ENCODE results near the gene STMN1. TPM values are rescaled to one million over a fixed set of nuclear protein-coding genes. Genes with fewer than 3 reads are reported as not detected.

The STMN1 gene
- polyA plus RNA-seq, 1 donor (not counting 4 experiments of a cell fraction or from before 2014, with no cell fraction given) = 82.8 TPM

- no peaks in the 10 kb centered on the region for H4K20me1 ChIP-seq (ENCODE audit: control insufficient read depth, extremely low read depth, insufficient read depth, low read length)
- TF ChIP-seq CTCF (optimal IDR thresholded peaks at IDR 0.05 in 1 of 3, IDR thresholded peaks at IDR 0.05 in 1 of 3, conservative IDR thresholded peaks at IDR 0.05 in 1 of 3; ENCODE audit: extremely low read depth in 1 of 3, insufficient read depth in 2 of 3, low read length in 3 of 3) (no peak), EZH2 (IDR thresholded peaks at IDR 0.05; ENCODE audit: low read length) (no peak)
- no peak overlapping the region for H3K4me2 ChIP-seq (ENCODE audit: control insufficient read depth, extremely low read depth, insufficient read depth, low read depth, low read length)
- no peaks in the 10 kb centered on the region for H3K27me3 ChIP-seq (ENCODE audit: control insufficient read depth, extremely low read depth, insufficient read depth, low read length)
- no peaks in the 10 kb centered on the region for H3K4me1 ChIP-seq (ENCODE audit: control insufficient read depth, extremely low read depth, insufficient read depth, low read length)
- H3K27ac ChIP-seq (ENCODE audit: control insufficient read depth, insufficient read depth, low read length) = no peak overlapping the region
- H3K36me3 ChIP-seq (ENCODE audit: control insufficient read depth in 2 of 2, extremely low read depth in 1 of 2, insufficient read depth in 2 of 2, low read length in 2 of 2) = no peaks in the 10 kb centered on the region
- no peak for FAIRE-seq
- H3K4me3 ChIP-seq (ENCODE audit: control insufficient read depth in 2 of 3, extremely low read depth in 1 of 3, insufficient read depth in 2 of 3, low read depth in 1 of 3, low read length in 3 of 3) = no peak overlapping the region
- no peak overlapping the region for H2AFZ ChIP-seq (ENCODE audit: control insufficient read depth, low read length)
- no peaks in the 10 kb centered on the region for H3K79me2 ChIP-seq (ENCODE audit: control insufficient read depth, insufficient read depth, low read length)
- dilution Hi-C loops (cut with MboI; ENCODE audit: extremely low pct_ligation_motif_present, low sequenced_read_pairs) = no loop called here
- DNase-seq (ENCODE audit: low read depth, low spot score) = no peak
- no peaks in the 10 kb centered on the region for H3K9me1 ChIP-seq (ENCODE audit: control insufficient read depth, extremely low read depth, insufficient read depth, low read length)
- no peak overlapping the region for H3K9ac ChIP-seq (ENCODE audit: control insufficient read depth, extremely low read depth, insufficient read depth, low read length)
- H3K9me3 ChIP-seq (ENCODE audit: control insufficient read depth, low read depth, low read length) = no peaks in the 10 kb centered on the region
These were observed 48.2 kb upstream of the STMN1 start for GRCh38 chr1:25954282-25954938.

- DNase-seq (ENCODE audit: low read depth, low spot score) (no peak), FAIRE-seq (no peak)
- no peaks in the 10 kb centered on the region for H3K9me3 ChIP-seq (ENCODE audit: control insufficient read depth, low read depth, low read length)
- no peaks in the 10 kb centered on the region for H4K20me1 ChIP-seq (ENCODE audit: control insufficient read depth, extremely low read depth, insufficient read depth, low read length)
- no peak overlapping the region for H3K27ac ChIP-seq (ENCODE audit: control insufficient read depth, insufficient read depth, low read length)
- no peaks in the 10 kb centered on the region for H3K27me3 ChIP-seq (ENCODE audit: control insufficient read depth, extremely low read depth, insufficient read depth, low read length)
- dilution Hi-C loops (cut with MboI; ENCODE audit: extremely low pct_ligation_motif_present, low sequenced_read_pairs) = no loop called here
- no peaks in the 10 kb centered on the region for H3K9me1 ChIP-seq (ENCODE audit: control insufficient read depth, extremely low read depth, insufficient read depth, low read length)
- H3K4me2 ChIP-seq (ENCODE audit: control insufficient read depth, extremely low read depth, insufficient read depth, low read depth, low read length) = no peak overlapping the region
- no peaks in the 10 kb centered on the region for H3K79me2 ChIP-seq (ENCODE audit: control insufficient read depth, insufficient read depth, low read length)
- H3K4me3 ChIP-seq (ENCODE audit: control insufficient read depth in 2 of 3, extremely low read depth in 1 of 3, insufficient read depth in 2 of 3, low read depth in 1 of 3, low read length in 3 of 3) = no peak overlapping the region
- no peak overlapping the region for H3K9ac ChIP-seq (ENCODE audit: control insufficient read depth, extremely low read depth, insufficient read depth, low read length)
- H3K4me1 ChIP-seq (ENCODE audit: control insufficient read depth, extremely low read depth, insufficient read depth, low read length) = no peaks in the 10 kb centered on the region
- TF ChIP-seq EZH2 (IDR thresholded peaks at IDR 0.05; ENCODE audit: low read length) = no peak
- TF ChIP-seq CTCF (optimal IDR thresholded peaks at IDR 0.05 in 1 of 3, IDR thresholded peaks at IDR 0.05 in 1 of 3, conservative IDR thresholded peaks at IDR 0.05 in 1 of 3; ENCODE audit: extremely low read depth in 1 of 3, insufficient read depth in 2 of 3, low read length in 3 of 3) = no peak
- H2AFZ ChIP-seq (ENCODE audit: control insufficient read depth, low read length) = no peak overlapping the region
- no peaks in the 10 kb centered on the region for H3K36me3 ChIP-seq (ENCODE audit: control insufficient read depth in 2 of 2, extremely low read depth in 1 of 2, insufficient read depth in 2 of 2, low read length in 2 of 2)
These were observed 46.7 kb upstream of the STMN1 start for GRCh38 chr1:25952841-25953401.
